ENCODE results near the gene CRELD1.
A peak's percentile ranks its signal among the peaks of the same experiment; 100 is the strongest.

- TF ChIP-seq, protein P1, sequence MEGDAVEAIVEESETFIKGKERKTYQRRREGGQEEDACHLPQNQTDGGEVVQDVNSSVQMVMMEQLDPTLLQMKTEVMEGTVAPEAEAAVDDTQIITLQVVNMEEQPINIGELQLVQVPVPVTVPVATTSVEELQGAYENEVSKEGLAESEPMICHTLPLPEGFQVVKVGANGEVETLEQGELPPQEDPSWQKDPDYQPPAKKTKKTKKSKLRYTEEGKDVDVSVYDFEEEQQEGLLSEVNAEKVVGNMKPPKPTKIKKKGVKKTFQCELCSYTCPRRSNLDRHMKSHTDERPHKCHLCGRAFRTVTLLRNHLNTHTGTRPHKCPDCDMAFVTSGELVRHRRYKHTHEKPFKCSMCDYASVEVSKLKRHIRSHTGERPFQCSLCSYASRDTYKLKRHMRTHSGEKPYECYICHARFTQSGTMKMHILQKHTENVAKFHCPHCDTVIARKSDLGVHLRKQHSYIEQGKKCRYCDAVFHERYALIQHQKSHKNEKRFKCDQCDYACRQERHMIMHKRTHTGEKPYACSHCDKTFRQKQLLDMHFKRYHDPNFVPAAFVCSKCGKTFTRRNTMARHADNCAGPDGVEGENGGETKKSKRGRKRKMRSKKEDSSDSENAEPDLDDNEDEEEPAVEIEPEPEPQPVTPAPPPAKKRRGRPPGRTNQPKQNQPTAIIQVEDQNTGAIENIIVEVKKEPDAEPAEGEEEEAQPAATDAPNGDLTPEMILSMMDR (conservative IDR thresholded peaks at IDR 0.05; ENCODE audit: low read depth, low read length): 0 out of 2 replicates have a peak, but pooled peaks have one; percentile 2
- TF ChIP-seq POLR2A (IDR thresholded peaks at IDR 0.05; ENCODE audit: low read depth, low read length) (no peak), BHLHE40 (IDR thresholded peaks at IDR 0.05; ENCODE audit: low read depth, low read length) (no peak), RCOR1 (IDR thresholded peaks at IDR 0.05; ENCODE audit: insufficient replicate concordance, low read length) (no peak), FOS (IDR thresholded peaks at IDR 0.05; ENCODE audit: low read depth, low read length) (peak; percentile 69), MXI1 (IDR thresholded peaks at IDR 0.05; ENCODE audit: borderline replicate concordance, low read depth, low read length) (no peak), RAD21 (IDR thresholded peaks at IDR 0.05; ENCODE audit: low read length) (no peak), RFX5 (IDR thresholded peaks at IDR 0.05; ENCODE audit: low read depth, low read length) (no peak), SMC3 (IDR thresholded peaks at IDR 0.05; ENCODE audit: low read depth, low read length) (no peak), CEBPB (IDR thresholded peaks at IDR 0.05; ENCODE audit: low read depth, low read length) (peak; percentile 47; the same call in 1 of the 2 replicates)
- TF ChIP-seq, protein P2, sequence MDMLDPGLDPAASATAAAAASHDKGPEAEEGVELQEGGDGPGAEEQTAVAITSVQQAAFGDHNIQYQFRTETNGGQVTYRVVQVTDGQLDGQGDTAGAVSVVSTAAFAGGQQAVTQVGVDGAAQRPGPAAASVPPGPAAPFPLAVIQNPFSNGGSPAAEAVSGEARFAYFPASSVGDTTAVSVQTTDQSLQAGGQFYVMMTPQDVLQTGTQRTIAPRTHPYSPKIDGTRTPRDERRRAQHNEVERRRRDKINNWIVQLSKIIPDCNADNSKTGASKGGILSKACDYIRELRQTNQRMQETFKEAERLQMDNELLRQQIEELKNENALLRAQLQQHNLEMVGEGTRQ (IDR thresholded peaks at IDR 0.05; ENCODE audit: low read depth, low read length): no peak
- TF ChIP-seq, protein P3, sequence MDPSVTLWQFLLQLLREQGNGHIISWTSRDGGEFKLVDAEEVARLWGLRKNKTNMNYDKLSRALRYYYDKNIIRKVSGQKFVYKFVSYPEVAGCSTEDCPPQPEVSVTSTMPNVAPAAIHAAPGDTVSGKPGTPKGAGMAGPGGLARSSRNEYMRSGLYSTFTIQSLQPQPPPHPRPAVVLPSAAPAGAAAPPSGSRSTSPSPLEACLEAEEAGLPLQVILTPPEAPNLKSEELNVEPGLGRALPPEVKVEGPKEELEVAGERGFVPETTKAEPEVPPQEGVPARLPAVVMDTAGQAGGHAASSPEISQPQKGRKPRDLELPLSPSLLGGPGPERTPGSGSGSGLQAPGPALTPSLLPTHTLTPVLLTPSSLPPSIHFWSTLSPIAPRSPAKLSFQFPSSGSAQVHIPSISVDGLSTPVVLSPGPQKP (IDR thresholded peaks at IDR 0.05; ENCODE audit: borderline replicate concordance, low read depth, low read length): no peak
Measured at GRCh38 chr3:9884555-9885165, 49.0 kb upstream of the CRELD1 start.

Data from IMR-90 (cell line).